NCI-H2227 treated with DMSO at 0.1 percent for 48 hours (cell line): ENCODE measurements around the gene EPX.

Experiments used
- DNase-seq: peaks from one replicate; lab custom pipeline; 2025; lab: John Stamatoyannopoulos, UW

Gene EPX

GRCh38 chr17:58186591-58186990 is 5.9 kb upstream of the EPX start:
- DNase-seq = no peak

DNA sequence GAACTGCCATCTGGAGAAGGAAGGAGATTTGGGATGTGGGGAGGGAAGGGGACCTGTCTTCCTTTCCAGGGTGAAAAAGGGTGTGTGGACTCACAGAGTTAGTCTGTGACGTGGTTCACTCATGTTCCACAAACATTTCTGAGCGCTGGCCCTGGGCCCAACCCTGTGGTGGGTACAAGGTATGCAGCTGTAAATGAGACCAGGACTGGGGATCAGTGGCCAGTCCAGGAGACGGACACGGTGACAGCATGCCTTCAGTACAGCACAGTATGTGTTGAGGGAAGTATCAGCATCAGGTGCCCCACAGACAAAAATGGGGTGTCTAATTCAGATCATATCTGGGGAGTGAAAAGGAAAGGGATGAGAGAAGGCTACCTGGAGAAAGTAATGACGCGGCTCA is 5.5 kb upstream of the EPX start:
- no peak for DNase-seq

GRCh38 chr17:58187675-58188074 is 4.9 kb upstream of the EPX start:
- no peak for DNase-seq

- DNase-seq = no peak
These were observed 2.9 kb upstream of the EPX start for GRCh38 chr17:58189436-58190146.

DNA sequence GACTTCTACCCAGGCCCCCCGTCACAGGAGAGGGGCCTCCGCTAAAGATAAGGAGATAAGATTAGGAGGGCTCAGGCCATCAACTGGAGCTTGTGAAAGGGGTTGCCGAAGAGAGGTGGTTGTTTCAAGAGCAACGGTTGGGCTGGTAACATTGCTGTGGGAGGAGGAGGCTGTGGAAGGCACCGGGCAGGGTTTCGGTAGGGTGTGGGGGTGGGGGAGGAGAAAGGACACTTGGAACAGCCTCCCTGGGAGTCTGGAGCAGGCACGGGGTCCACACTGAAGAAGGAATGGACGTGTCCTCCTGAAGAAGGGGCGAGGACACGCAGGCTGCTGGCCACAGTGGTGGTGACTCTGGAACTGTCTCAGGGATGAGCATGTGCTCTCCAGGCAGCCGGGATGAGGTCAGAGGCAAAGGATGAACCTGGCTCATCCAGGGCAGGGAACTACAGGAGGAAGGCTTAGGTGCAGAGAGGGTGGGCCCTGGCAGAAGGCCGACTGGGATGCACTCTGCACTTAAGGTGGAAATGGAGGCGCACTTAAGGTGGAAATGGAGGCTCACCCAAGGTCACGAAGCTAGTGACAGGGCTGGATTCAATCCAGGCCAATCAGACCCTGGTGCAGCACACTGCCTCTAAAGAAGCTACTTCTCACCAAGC is 1.2 kb upstream of the EPX start:
- no peak for DNase-seq

DNA sequence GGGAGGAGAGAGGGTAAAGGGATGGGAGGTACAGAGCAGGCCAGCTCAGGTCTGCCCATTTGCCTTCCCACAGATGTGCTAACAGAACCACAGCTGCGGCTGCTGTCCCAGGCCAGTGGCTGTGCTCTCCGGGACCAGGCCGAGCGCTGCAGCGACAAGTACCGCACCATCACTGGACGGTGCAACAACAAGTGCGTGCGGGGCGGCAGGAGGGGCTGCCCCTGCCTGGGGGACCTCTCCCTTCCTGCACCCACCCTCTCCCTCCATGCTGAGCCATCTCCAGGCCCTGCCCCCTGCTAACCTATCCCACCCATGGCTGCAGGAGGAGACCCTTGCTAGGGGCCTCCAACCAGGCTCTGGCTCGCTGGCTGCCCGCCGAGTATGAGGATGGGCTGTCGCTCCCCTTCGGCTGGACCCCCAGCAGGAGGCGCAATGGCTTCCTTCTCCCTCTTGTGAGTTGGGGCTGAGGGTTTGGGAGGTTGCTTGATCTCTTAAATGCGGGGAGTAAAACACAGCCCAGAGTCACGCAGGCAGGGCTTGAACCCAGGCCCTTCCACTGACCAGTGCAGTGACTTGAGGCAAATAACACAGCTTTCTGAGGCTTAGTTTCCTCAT is 1.2 kb downstream of the EPX start:
- DNase-seq = no peak

DNA sequence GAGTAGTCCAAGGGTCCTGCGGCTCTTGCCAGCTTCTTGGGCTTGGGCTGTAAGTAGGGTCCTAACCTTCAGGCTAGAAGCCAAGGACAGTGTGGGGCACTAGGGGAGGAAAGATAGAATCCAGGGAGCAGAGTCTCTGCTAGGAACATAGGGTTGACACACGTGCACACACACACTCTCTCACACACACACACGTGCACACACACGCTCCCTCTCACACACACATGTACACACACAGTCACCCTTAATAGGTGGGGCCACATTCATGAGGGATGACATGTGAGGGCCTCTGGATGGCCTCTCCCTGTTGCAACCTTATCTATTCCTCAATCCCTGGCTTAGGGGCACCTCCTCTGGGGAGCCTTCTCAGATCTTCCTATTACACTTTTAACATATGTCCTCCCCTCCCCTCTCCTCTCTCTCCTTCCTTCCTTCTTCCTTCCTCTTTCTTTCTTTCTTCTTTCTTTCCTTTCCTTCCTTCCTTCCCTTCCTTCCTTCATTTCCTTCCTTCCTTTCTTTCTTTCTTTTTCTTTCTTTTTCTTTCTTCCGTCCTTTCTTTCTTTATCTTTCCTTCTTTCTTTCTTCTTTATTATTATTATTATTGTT is 3.1 kb downstream of the EPX start:
- no peak for DNase-seq

DNA sequence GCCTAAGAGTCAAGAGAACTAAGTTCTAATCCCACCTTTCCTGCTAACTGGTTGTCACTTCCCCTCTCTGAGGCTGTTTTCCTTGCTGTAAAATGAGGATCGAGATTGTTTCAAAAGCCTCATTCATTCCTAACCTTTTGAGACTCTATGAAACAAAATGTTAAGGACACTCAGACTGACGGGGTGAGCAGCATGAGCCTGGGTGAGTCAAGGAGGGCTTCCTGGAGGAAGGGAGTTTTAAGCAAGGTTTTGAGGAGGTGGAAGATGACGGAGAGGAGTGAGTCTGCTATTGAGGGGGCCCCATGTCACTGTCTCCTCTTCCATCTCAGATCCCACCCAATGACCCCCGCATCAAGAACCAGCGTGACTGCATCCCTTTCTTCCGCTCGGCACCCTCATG is 4.1 kb downstream of the EPX start:
- no peak for DNase-seq

GRCh38 chr17:58200024-58200633 is 7.6 kb downstream of the EPX start:
- peak; percentile 65 for DNase-seq

GRCh38 chr17:58202859-58203258 is 10.3 kb downstream of the EPX start:
- no peak for DNase-seq

DNA sequence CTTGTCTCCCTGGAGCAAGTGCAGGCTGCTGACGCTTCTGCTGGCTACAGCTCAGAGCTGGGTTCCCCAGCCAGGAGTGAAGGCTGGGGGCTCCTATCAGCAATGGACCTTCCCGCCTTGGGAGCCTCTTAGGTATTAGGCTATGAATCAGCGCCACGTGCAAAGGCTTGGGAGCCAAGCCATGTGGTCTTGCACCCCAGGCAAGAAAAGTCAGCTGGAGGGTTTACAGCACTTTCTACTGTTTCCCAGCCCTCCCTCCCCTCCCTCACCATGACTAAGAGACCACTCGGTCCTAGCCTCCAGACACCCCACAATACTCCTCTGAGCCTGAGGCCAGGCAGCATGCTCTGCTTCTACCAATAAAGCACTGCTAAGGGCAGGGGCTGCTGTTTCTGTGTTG is 12.3 kb downstream of the EPX start:
- no peak for DNase-seq

DNA sequence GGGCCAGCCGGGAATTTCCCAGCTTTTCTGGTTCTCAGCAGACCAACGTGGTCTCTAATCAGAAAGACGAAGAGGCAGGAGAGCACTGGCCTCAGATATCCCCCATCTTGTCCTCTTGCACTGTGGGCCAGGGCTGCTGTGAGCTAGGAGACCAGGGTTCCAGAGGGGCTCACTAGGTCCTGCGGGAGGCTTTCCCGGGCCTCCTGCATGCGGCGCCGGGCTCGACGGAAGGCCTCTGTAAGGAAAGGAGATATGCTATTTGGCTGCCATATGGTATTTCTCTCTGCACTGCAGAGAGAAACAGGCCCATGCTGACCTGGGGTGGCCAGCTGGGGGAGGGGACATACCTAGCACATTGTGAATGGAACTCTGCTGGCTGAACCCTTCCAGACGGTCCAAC is 13.4 kb downstream of the EPX start:
- DNase-seq = no peak

DNA sequence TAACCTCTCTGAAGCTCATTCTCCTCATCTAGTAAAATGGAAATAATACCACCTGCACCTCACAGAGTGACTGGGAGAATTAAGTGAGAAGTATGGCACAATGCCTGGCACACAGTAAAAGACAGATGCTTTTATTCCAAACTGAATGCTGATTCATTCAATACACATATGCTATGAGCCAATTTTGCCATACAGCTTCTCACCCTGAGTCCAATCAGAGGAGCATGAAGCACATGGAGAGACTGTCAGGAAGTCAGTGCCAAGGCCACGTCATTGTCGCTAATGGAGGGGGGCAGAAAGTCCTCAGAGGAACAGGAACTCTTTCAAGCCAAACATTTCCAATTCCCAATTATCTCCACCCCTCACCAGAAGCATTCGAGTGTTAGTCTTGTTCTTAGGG is 14.9 kb downstream of the EPX start:
- DNase-seq = no peak

DNA sequence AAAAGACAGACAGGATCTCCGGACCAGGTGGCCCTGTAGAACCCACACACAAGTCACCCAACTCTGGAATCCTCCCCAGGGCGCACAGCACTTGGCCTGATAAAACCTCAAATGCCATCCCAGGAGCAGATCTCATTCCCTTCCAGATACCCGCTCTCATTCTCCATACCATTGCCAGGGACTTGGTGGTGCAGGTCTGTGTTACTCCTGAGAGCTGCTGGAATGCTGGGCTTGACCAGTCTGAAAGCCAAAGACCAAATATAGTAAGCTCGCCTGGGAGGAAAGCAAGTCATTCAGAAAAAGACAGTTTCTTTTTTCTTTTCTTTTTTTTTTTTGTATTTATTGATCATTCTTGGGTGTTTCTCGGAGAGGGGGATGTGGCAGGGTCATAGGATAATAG is 15.8 kb downstream of the EPX start:
- no peak for DNase-seq

DNA sequence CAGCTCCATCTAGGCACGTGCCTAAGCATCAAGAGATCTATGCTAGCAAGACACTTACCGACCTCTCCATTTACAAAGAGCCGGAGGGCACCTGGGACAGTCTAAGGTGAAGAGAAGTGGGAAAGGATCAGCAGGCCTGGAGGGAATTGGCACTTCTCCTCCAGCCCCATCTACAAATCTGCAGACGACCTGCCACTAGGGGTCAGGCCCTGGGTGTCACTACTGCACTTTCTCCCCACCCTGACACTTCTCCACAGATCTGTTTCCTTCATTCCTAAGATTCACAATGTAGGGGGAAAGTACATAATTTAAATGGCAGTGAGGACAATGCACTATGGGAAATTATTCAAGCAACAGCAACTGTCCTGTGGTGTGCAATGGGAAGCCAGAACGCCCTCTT is 18.4 kb downstream of the EPX start:
- no peak for DNase-seq

DNA sequence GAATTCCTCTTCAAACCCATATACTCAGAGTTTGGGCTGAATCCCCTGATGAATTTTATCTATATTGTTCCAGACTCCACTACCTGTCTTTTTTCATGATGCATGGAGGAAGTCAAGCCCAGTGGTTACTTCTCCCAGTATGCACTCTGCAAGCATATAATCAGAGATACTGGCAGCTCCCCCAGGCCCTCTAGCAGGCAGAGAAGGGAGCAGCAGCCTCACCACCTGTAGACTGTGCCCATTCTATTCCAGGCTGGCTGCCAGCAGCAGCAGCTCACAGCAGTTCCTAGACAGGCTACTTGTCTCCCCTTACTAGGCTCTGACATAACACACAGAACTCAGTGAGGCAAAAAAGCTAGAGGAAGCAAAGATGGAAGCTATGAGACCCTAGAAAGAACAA is 23.2 kb downstream of the EPX start:
- DNase-seq = no peak

DNA sequence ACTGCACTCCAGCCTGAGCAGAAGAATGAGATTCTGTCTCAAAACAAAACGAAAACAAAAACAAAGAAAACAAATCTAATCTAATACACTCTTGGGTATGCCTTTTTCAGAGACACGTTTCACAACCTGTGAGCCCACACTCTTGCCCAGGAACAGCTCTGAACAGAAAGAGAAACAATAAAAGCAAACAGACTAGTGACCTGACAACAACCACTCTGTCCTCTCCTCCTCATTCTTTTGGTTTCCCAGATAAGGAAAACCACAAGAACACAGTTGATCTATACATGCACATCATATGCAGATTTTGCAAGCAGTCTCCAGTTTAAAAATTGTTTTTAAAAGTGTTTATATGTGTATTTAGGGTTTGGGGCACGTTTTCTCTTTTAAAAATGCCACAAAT is 25.2 kb downstream of the EPX start:
- DNase-seq = no peak

- DNase-seq = peak; percentile 85
These were observed 26.7 kb downstream of the EPX start, which contains the start of gene MKS1 for GRCh38 chr17:58219007-58219788. MKS1 (minus strand) TSS chr17:58219255; CDS start chr17:58219230, 25 bp downstream.

DNA sequence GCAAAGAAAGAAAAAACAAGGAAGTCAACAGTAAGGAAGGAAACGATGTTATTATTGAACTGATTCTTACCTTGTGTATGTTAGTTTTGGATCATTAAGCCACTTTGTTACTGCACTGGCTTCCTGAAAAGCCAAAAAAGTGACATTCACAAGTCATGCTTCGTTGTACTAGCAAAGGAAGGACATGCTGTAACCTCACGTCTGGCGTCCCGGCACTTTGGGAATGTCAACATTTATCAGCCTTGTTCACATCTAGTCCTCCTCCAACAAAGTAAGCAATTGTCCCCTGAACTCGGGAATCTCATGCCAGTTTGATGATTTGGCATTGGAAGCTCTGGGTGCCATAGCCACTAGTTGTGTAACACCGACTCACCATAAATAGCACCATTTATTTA is 27.3 kb downstream of the EPX start:
- DNase-seq = no peak

DNA sequence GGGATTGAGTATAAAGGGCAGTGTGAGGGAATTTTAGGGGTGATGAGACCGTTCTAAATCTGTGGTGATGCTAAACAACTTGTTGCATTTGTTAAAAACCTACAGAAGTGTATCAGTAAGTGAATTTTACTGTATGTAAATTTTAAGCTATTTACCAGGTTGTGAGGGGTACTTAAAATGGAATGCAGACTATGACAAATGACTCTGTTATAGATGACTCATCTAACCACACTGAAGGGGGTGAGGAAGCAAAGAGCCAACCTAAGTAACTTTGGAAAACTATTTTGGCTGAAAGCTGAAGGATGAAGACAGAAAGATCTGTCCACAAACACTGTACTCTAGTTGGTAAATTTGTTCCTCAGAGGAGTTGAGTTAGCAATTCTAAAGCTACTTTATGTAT is 31.8 kb downstream of the EPX start:
- DNase-seq = no peak

DNA sequence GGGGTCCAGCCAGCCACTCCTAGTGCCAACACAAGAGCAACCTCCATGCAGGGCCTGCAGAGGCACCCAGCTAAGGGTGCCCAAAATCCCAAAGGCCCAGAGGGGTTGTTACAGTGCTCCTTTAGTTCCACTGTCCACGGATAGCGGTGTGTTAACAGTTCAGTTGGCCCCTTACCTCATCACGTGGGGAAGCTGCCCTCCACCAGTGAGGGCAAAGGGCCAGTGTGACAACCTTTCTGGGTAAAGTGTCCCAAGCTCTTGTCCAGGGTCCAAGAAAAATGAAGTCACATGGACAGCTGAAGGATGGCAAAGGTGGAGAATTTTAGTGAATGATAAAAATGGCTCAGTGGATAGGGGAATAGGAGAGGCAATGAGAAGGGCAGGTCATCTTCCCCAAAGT is 35.2 kb downstream of the EPX start:
- no peak for DNase-seq

DNA sequence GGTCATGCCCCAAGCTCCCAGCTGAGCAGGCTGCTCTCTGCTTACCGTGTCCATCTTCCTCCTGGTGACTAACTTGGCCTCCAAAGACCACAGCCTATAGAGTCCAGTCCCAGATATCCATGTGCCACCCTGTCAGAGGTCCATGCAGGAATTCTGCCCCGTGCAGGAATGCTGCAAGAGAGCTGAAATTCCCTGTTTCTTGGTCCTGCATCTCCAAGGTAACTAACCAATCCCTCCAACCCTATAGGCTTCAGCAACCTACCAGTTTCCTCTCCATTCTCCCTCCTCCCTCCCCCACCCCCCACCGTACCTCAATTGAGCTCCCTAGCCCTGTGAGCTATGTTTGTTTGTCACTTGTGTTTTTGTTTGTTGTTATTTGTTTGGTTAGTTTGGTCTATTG is 36.2 kb downstream of the EPX start:
- DNase-seq = no peak
